GM19467 (cell line): ENCODE data around the gene RNASE12.
"Not testable (repeated sequence)": the region's sequence is repeated elsewhere in the genome, so short reads cannot be mapped to it uniquely, and the experiment has no call there.

Source experiments
- ATAC-seq: cut with Tn5 transposase; IDR thresholded peaks from one replicate; pipeline ENCODE4 v1.9.1; 2021; ENCODE audit warnings: mild to moderate bottlenecking, moderate library complexity; ENCODE audit not compliant: unreplicated experiment

Gene RNASE12

DNA sequence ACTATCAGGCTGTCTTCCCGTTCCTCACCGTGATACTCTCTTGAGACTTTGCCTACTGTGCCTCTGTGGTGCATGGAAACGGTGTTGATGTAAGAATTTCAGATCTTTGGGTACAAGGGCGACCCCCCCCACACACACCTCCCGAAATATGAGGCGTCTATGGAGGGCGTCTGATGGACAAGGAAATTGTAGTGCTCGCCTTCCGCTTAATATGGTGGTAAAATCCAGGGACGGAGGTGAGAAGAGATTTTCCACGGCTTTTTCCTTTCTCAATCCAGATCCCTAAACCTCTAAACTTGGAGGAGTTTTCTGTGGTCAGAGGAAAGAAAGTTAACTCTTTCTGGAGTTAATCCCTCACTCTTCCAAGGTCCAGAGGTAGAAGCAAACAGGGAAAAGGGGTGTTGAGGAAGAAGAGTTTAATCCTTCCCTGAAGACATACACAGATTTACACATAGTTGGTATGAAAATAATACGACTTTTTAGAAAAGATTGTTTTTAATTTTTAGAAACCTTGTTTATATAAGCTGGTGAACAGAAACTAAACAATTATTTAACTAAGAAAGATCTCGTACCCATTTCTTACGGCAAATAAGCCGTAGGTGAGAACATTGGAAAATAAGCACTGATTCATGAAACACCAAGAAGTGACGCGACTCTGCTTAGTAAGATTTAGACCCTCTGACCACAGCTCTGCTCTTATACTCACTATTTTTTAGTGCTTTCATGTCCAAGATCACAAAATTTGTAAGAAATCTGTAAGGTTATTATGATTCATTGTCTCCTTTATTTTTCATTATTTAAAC, 23.1 kb upstream of the RNASE12 start:
- no peak for ATAC-seq

- ATAC-seq, result peak; percentile 61
Measured at GRCh38 chr14:20613094-20614037, 22.2 kb upstream of the RNASE12 start.

- no peak for ATAC-seq
Measured at GRCh38 chr14:20612403-20612802, 21.2 kb upstream of the RNASE12 start.

- no peak for ATAC-seq
Measured at GRCh38 chr14:20611277-20611676, 20.1 kb upstream of the RNASE12 start.

DNA sequence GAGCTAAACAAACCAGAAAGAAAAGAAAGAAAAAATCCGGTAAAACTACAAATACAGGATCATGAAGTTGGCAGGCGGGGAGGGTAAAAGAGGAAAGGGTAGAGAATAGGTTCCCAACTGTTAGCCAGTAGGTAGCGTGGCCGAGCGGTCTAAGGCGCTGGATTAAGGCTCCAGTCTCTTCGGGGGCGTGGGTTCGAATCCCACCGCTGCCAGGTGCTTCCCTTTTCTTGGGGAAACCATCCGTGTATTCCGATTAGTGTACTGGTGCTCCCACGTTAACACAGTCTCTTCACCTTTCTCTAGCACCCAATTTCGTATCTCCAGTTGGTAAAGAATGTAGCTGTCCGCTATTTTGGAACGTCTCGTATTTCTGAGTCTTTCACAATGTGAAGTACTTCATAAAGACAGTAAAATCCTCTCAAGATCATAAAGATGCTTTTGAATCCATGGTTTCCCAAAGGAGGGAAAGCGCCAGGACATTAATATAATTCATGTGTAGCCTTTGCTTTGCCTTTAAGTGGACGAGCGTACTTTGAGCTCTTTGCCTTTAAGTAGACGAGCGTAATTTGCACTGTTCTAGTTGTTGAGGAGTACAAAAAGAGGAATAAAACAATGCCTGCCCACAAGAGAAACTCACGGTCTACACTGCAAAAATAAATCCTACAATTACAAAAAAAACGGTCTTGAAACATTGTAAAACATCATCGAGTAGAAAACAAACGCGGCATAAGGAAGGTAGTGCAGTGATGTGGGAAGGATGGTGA, 19.0 kb upstream of the RNASE12 start:
- ATAC-seq, result no peak

- peak; percentile 21 for ATAC-seq
Measured at GRCh38 chr14:20609215-20610001, 18.2 kb upstream of the RNASE12 start.

DNA sequence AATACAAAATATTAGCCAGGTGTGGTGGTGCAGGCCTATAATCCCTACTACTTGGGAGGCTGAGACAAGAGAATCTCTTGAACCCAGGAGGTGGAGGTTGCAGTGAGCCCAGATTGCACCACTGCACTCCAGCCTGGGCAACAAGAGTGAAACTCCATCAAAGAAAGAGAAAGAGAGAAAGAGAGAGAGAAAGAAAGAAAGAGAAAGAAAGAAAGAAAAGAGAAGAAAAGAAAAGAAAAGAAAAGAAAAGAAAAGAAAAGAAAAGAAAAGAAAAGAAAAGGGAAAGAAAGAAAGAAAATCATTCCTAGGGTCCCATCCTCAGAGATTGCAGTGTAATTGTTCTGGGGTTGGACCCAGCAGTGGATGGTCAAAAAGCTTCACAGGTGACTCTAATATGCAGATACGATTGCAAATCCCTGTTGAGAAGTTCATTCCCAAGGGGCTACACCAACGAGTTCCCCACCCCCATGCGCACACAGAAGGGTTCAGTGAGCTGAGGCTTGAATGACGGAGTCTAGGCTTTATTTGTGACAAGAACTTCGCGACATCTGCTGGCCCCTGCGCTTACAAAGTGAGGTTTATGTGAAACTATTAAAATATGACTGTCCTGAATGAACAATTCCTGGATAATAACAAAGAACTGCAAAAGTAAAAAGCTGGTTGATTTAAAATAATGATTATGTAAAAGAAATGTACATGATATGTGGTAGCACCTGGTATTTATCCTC, 17.4 kb upstream of the RNASE12 start:
- ATAC-seq, result no peak

- ATAC-seq, result no peak
Measured at GRCh38 chr14:20607617-20608016, 16.4 kb upstream of the RNASE12 start.

GRCh38 chr14:20606902-20607242, 15.7 kb upstream of the RNASE12 start:
- ATAC-seq, result no peak

- no peak for ATAC-seq
Measured at GRCh38 chr14:20606190-20606901, 15.2 kb upstream of the RNASE12 start.

DNA sequence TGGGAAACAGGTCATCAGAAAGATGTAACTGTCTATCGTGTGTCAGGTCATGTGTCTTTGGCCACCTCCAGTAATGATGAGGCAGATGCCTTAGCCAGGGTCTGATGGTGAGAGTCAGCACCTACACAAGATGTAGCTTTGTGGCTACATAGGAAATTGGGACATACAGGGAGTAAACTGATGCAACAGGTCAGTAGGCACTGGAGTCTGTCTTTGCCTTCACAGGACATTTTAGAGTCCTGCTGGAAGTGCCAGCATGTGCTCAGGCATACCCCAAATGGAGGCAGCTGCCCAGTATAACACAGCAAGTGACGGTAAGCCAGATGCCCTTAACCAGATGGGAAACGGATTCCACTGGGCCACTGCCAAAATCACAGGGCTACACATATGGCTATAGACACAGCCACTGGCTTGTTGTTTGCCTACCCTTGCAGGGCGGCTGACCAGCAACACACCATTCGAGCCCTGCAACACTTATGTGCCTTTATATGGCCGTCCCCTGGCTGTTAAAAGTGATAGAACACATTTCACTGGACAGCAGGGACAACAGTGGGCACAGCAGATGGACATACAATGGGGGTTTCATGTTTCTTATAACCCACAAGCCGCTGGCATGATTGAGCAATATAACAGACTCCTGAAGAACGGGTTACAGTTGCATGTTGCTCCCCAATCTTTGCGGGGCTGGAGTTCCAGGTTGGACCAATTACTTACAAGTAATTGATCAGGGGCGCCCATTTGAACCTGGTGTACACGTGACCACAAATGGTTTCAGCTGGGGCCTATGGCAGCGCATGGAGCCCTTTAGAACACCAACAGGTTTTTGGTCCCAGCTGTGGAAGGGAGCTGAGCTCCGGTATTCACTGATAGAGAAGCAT, 12.9 kb upstream of the RNASE12 start:
- no peak for ATAC-seq

DNA sequence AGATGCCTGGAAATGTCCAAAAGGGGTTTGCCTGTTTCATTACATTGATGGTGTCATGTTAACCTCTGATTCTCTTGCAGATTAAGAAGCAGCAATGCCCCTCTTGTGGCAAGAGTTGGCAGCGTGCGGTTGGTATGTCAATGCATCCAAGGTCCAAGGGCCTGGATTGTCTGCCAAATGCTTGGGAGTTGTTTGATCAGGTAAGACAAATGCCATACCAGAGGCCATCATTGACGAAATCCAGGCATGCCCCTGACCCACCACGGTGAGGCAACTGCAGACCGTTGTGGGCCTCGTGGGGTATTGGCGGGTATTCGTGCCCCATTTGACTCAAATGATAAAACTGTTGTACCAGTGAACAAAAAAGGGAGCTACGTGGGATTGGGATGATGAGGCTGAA, 11.4 kb upstream of the RNASE12 start:
- ATAC-seq, result no peak

GRCh38 chr14:20601522-20601921, 10.3 kb upstream of the RNASE12 start:
- no peak for ATAC-seq

GRCh38 chr14:20597108-20597507, 5.9 kb upstream of the RNASE12 start:
- no peak for ATAC-seq

DNA sequence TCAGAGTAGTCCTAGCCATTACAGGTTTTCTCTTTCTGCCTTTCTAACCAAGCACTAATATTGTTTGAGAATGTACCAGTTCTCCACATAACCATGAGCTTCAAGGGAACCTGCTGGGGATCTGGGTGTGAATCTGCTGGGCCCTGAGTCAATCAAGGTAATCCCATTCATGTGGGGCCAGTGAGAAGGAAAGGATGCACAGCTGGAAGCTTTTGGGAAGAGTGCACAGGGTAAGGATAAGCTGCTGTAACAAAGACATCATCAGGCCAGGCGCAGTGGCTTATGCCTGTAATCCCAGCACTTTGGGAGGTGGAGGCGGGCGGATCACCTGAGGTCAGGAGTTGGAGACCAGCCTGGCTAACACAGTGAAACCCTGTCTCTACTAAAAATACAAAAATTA, 4.5 kb upstream of the RNASE12 start:
- not testable (repeated sequence) for ATAC-seq

DNA sequence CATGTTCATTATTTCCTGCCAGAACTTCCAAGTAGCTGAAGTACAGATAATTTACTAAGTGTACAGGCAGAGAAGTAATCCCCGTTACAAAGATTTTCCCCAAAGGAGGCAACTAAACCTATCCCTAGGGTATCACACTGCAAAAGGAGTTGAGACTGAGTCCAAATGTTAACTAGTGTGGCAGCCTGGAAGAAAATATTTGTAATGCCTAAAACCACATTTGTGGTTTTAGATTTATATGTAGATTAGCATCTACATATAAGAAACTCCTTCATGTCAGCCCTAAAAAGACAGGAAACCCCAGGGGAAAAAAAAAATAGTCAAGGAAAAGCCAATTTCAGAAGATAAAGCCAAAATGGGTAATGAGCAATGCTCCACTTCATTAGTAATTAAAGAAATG, 1.4 kb upstream of the RNASE12 start:
- ATAC-seq, result no peak

DNA sequence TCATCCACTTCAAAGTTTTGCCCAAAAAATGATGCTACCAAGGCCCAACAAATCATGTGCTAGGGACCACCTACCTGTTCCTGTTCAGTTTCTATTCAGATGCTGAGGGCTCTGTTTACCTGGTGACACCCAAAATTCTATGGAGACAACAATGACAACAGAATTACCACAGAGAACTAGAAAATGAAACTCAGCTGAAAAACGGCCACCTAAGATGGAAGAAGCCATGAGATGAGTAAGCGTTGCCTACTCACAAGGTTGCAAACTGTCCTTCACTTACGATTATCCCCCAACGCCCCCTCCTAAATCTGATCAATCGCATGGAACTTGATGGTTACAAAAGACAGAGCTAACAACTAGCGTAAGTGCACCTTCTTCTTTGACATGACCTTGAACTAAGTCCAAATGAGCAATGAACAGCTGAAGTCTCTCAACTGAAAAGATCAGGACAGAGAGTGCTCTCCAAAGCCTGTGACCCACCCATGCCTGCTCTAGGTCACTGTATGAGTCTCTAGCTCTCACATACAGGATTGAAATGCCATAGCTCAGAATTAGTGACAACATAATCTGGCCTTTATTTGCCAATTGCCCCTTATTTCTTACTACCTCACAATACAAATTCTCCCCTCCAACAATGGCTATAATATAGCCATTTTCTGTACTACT, 3.6 kb downstream of the RNASE12 start, which contains the start of gene RNASE11:
Gene RNASE11 (minus strand): TSS at position 513 of the 666 bp plus-strand sequence.
- no peak for ATAC-seq

DNA sequence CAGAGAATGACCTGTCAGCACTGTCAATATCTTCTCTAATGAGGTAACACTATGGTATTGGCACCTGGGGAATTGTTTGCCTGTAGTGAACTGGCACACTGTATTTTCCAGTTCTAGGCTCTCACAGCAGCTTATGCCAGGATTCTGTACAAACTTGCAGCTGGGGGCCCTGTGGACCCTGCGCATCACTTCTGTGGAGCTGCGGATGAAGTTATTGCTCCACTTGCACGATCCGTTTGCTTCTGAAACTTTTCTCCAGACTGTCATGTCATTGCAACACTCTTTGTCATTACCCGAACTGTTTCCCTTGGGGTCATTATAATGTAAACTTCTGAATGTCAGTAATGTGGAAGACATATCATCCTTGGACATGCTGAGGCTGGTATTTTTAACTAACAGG, 7.3 kb downstream of the RNASE12 start:
- ATAC-seq, result no peak
